GM18909 (cell line): ENCODE data around the gene DNMBP.
"Not testable (repeated sequence)": the region's sequence is repeated elsewhere in the genome, so short reads cannot be mapped to it uniquely, and the experiment has no call there.

ENCODE experiments used
- ATAC-seq: cut with Tn5 transposase; IDR thresholded peaks from one replicate; pipeline ENCODE4 v1.9.1; 2021; ENCODE audit warnings: mild to moderate bottlenecking; ENCODE audit not compliant: unreplicated experiment, poor library complexity

Gene DNMBP

DNA sequence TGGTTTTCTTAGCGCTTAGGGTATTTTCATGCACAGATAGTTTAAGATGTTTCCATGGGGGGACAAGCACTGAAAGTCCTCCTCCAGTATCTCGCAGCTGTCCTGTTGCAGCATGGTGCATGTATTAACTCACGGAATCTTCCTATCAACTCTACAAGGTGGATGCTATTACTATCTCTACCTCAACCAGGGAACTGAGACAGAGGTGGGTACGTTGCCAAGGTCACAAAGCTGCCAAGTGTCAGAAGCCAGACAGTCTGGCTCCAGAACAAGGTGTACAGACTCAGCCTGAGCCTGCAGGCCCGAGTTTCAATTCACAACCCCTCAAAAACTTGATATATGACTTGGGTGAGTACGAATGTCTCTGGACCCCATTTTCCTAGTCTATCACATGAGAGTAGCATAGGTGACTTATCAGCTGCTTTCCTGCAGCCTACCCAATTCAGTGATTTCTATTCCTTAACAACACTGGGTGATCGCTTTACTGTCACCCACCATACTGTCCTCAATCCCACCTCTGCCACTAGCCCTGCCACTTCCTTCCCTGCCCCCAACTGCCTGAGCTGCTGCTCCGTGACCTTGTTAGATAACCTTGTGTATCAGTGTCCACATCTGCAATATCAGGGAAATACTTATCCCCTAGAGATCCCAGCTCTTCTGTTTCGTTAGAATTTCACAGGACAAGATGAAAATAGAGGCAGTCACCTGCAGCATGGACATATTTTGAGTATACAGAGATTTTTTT lies 135.2 kb downstream of the DNMBP start:
- ATAC-seq, result no peak

DNA sequence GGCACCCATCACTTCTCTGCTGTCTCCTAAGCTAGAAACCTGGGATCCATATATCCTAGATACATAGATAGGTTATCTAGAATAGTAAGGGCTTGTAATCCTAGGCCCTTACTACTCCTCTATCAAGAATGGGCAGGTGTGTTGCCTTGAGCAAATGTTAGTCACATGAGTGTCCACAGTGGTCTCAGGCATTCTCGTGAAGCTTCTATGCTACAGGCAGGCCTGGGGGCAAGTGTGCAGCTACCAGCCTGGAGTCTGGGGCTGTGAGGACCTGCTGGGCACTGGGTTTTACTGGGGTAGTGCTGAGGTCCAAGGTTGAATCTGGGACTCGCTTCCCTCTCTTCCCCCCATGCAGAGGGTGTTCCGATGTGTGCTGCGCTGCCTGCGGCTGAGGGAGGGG lies 135.9 kb downstream of the DNMBP start:
- no peak for ATAC-seq

DNA sequence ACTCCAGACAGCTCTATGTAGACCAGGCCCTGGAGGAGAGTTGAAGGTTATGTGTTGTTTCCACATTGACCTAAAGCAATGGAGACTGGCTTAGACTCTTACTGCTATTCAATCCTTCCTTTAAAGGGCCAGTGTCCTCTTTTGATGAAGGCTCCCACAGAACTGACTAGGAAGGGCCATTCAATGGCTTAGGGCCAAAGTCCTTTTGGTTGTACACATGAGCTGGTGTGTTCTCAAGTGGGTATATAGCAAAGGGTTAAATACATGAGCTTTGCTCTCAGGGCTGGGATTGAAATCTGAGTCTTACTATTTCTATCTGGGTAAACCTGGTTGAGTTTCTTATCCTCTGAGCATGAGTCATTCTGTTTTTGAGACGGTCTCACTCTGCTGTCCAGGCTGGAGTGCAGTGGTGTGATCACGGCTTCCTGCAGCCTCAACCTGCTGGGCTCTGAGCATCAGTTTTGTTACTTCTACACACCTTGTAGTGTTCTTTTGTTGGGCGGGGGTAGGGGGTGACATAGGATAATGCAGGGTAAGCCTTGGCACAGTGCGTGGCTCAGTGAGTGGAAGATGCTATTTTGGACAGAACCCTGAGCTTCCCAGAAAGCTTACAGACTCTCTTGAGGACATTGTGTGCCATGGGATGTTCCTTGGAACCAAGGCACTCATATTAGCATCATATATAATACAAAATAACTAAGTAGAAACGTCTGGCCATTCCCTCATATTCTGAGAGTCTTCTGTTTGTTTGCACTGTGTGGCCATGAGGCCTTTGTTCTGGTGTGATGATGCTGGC lies 137.2 kb downstream of the DNMBP start:
- no peak for ATAC-seq

DNA sequence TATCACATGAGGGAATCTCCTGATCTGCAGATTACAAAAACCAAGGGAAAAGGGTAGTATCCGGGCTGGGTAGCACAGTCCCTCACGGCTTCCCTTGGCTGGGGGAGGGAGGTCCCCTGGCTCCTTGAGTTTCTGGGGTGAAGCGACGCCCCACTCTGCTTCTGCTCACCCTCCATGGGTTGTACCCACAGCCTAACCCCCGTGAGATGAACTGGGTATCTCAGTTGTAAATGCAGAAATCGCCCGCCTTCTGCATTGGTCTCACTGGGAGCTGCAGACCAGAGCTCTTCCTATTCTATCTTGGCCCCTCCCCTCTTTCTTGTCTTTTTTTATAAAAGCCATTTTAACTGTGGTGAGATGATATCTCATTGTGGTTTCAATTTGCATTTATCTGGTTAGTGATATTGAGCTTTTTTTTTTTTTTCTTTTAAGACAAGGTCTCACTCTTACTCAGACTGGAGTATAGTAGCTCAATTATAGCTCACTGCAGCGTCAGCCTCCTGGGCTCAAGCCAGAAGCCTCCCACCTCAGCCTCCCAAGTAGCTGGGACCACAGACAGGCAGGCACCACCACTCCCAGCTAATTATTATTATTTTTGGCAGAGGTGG lies 139.5 kb downstream of the DNMBP start:
- no peak for ATAC-seq

GRCh38 chr10:99869581-99870122 lies 140.1 kb downstream of the DNMBP start:
- no peak for ATAC-seq

DNA sequence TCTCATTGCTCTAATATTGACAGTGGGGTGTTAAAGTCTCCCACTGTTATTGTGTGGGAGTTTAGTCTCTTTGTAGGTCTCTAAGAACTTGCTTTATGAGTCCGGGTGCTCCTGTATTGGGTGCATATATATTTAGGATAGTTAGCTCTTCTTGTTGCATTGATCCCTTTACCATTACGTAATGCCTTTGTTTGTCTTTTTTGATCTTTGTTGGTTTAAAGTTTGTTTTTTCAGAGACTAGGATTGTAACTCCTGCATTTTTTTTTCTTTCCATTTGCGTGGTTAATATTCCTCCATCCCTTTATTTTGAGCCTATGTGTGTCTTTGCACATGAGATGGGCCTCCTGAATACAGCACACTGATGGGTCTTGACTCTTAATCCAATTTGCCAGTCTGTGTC lies 142.5 kb downstream of the DNMBP start:
- not testable (repeated sequence) for ATAC-seq

- not testable (repeated sequence) for ATAC-seq
Measured at GRCh38 chr10:99863535-99864240, 146.1 kb downstream of the DNMBP start.

GRCh38 chr10:99860466-99860865 lies 149.3 kb downstream of the DNMBP start:
- ATAC-seq, result no peak

DNA sequence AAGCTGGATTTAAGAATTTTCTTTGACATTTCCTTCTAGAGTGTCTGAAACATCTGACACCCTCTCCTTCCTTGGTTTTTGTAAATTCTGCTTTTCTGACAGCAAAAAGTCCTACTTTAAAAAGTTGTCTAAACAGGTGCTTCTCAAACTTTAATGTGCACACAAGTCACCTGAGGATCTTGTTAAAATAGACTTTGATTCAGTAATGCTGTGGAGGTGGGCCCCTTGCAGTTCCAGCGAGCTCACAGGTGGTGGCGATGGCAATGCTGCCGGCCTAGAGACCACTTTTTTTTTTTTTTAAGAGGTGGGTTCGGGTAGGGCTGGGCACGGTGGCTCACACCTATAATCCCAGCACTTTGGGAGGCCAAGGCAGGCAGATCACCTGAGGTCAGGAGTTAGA lies 150.2 kb downstream of the DNMBP start:
- ATAC-seq, result no peak

DNA sequence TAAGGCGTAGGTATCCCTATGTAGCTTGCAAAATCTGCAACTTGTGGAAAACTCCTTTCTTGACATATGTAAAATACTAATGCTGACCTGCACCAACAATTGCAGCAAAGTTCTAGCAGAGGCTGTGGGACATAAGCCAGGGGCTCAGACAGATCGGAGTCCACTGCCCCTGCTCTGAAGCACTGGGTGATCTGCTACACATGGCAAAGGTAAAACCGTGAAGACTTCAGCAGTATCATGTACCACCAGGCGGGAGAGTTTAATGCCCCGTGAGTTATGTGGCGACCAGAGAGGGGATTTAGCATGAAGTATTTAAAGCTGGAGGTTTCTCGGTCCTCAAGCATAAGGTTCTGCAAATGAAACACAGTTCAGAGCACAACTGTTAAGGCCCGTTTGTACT lies 150.9 kb downstream of the DNMBP start:
- ATAC-seq, result no peak

GRCh38 chr10:99855479-99856071 lies 154.2 kb downstream of the DNMBP start:
- no peak for ATAC-seq

DNA sequence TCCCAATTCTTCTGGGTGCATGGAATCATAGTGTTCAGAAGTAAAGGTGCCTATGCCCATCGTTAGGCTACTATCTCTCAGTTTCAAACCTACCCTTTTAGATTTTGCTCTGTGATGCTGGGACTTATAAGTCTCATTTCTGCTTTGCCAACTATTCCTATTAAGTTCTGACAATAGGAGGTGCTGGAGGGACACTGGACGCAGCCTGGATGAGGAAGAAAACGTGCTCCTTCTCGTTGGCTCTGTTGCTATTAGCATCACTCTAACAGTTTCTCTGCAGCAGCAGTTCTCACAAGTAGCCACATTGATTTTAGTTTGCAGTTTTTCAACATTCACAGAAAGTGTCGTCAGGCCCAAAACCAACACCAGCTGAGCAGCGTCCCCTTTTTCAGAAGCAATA lies 154.9 kb downstream of the DNMBP start:
- ATAC-seq, result no peak

DNA sequence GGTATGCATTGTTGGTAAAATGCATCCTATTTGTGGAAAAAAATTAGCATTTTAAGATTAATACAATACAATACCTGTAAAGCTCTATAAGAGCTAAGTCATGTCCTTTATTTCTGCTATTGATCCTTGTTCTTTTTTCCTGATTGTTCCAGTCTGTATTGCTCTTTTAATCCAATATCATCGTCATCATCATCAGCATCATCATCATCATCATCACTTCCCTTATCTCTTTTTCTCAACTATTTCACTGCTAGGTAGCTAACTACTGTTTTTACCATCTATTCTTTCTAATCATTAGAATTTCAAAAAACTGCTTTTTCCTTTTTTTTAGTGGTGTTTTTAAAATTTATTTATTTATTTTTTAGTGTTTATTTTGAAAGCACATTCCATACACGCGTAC lies 156.1 kb downstream of the DNMBP start:
- no peak for ATAC-seq

- ATAC-seq, result no peak
Measured at GRCh38 chr10:99852481-99853213, 157.1 kb downstream of the DNMBP start.

DNA sequence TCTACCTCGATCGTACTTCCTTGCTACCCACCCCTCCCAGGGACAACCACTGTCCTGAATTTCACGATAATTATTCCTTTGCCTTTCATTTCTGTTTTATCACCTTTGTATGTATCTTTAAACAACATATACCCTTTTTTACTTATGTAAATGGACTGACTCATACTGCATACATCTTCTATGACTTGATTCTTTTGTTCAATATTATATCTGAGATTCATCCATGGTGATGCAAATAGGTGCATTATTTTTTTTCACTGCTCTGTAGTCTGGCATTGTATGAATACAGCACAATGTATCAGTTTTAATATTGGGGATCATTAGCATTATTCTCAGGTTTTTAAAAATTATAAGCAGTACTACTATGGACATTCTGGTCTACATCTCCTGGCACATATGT lies 157.9 kb downstream of the DNMBP start:
- no peak for ATAC-seq

- no peak for ATAC-seq
Measured at GRCh38 chr10:99850767-99851340, 158.9 kb downstream of the DNMBP start.

GRCh38 chr10:99850021-99850766 lies 159.6 kb downstream of the DNMBP start:
- no peak for ATAC-seq

- no peak for ATAC-seq
Measured at GRCh38 chr10:99849536-99849935, 160.2 kb downstream of the DNMBP start.
